ENCODE results near the gene ABHD4. TPM values are rescaled to one million over a fixed set of nuclear protein-coding genes. Genes with fewer than 3 reads are reported as not detected.

The ABHD4 gene
- total and polyA plus RNA-seq, 10 of the 15 experiments (the other 5 are each of a cell fraction or from before 2014, with no cell fraction given) = 5.4 to 28.7 (median 10.8) TPM

DNA sequence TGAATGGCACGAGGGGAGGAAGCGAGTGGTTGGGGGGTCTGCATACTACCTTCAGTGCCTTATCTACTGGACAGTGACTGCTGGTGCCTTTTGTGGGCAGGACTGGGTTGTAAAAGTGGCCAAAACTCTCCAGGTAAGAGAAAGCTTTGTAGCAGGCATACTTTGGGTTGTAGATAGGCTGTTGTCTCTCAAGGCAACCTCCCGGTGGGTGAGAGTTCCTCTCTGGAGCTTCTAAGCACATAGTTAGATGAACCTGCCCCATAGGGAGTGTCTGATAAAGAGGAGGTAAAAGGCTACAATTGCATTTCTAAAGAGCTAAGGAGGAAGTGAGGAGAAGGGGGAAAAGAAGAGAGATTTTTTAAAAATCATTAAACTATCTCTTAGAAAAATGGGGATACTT, 4.9 kb upstream of the ABHD4 start:
- Histone ChIP-seq H3K9ac (ENCODE audit: control insufficient read depth, insufficient read depth, low read length) (no peak overlapping the region), H3K27me3 (replicated peaks in 1 of 2; ENCODE audit: control insufficient read depth in 2 of 2, insufficient read depth in 2 of 2, low read length in 1 of 2) (no peaks in the 10 kb centered on the region; a peak in 1 of 4 replicates), H4K20me1 (ENCODE audit: control insufficient read depth, insufficient read depth) (no peaks in the 10 kb centered on the region), H3K4me1 (ENCODE audit: control insufficient read depth, insufficient read depth, low read length) (no peaks in the 10 kb centered on the region; the same call in 1 of the 2 replicates), H3K27ac (ENCODE audit: control insufficient read depth, insufficient read depth) (no peak overlapping the region), H3K36me3 (ENCODE audit: control insufficient read depth in 2 of 2, insufficient read depth in 2 of 2, low read length in 1 of 2) (no peaks in the 10 kb centered on the region), H2AFZ (ENCODE audit: control insufficient read depth, low read depth, low read length) (no peak overlapping the region), H3K4me3 (no peak overlapping the region), H3K79me2 (ENCODE audit: control insufficient read depth, insufficient read depth, low read length) (peaks cover 8% of the 10 kb centered on the region), H3K9me3 (replicated peaks; ENCODE audit: control insufficient read depth, insufficient read depth, low read length) (no peaks in the 10 kb centered on the region), H3K4me2 (ENCODE audit: control insufficient read depth, insufficient read depth) (no peak overlapping the region)
- 80% methylated on average over 3 of the region's 3 CpGs for whole genome bisulfite sequencing (ENCODE audit: insufficient coverage, insufficient replicate concordance, low lambda C conversion rate, missing lambda C conversion rate)
- FAIRE-seq (no peak), DNase-seq (ENCODE audit: low read depth, low spot score) (no peak), ATAC-seq (no peak)
- in situ Hi-C loops (cut with MboI) = no loop called here
- ChIA-PET RAD21 (ENCODE audit: unreplicated experiment) (interaction anchor here (0.8 to 1.4 kb wide), 2 partner anchors 33 to 60 kb away, joined by 3 to 4 read pairs; no protein-coding TSS in a partner anchor), POLR2A (interaction anchor here (0.6 kb wide), 1 partner anchor 13 kb away, joined by 3 read pairs; no protein-coding TSS in a partner anchor), CTCF (interaction anchor here (0.9 to 2.0 kb wide), 8 partner anchors 8 to 260 kb away, joined by 3 to 5 read pairs (median 4); no protein-coding TSS in a partner anchor), SMC1A (ENCODE audit: uncharacterized antibody, unreplicated experiment) (interaction anchor here (1.0 to 1.5 kb wide), 5 partner anchors 8 to 181 kb away, joined by 3 to 5 read pairs (median 4); partner anchors contain the start of gene OXA1L)
- intact Hi-C loops (cut with micrococcal nuclease; ENCODE audit: unreplicated experiment) = no loop called here
- TF ChIP-seq PRDM15 (CRISPR knock-in tag; IDR thresholded peaks at IDR 0.05) (no peak), ZNF384 (IDR thresholded peaks at IDR 0.05; ENCODE audit: borderline replicate concordance, low read depth, low read length) (no peak), DPF2 (IDR thresholded peaks at IDR 0.05) (no peak), TCF12 (IDR thresholded peaks at IDR 0.05; ENCODE audit: low read depth, low read length) (no peak)
- no TSS peak for BruUV-seq (replicated peaks)
